ENCODE results near the gene PCSK4. TPM values are rescaled to one million over a fixed set of nuclear protein-coding genes. Genes with fewer than 3 reads are reported as not detected.

The PCSK4 gene
- polyA plus RNA-seq, 1 of the 3 experiments (the other 2 are of a cell fraction) = 6.6 TPM

DNA sequence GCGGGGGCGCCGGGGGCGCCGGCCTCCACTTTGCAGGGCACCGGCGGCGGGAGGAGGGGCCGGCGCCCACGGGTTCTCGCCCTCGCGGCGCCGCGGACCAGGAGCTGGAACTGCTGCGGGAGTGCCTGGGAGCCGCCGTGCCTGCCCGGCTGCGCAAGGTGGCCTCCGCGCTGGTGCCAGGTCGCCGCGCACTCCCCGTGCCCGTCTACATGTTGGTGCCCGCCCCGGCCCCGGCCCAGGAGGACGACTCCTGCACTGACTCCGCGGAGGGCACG lies 23.0 kb downstream of the PCSK4 start (continued):
- TF ChIP-seq, protein P1, sequence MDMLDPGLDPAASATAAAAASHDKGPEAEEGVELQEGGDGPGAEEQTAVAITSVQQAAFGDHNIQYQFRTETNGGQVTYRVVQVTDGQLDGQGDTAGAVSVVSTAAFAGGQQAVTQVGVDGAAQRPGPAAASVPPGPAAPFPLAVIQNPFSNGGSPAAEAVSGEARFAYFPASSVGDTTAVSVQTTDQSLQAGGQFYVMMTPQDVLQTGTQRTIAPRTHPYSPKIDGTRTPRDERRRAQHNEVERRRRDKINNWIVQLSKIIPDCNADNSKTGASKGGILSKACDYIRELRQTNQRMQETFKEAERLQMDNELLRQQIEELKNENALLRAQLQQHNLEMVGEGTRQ (IDR thresholded peaks at IDR 0.05; ENCODE audit: borderline replicate concordance, low read depth, low read length) = no peak
- no peak for TF ChIP-seq EZH2phosphoT487 (IDR thresholded peaks at IDR 0.05; ENCODE audit: borderline replicate concordance, low read depth)
- TF ChIP-seq GATA2 (CRISPR knock-in tag; IDR thresholded peaks at IDR 0.05) = no peak
- no peak for TF ChIP-seq TEAD4 (IDR thresholded peaks at IDR 0.05; ENCODE audit: borderline replicate concordance, insufficient read depth)

DNA sequence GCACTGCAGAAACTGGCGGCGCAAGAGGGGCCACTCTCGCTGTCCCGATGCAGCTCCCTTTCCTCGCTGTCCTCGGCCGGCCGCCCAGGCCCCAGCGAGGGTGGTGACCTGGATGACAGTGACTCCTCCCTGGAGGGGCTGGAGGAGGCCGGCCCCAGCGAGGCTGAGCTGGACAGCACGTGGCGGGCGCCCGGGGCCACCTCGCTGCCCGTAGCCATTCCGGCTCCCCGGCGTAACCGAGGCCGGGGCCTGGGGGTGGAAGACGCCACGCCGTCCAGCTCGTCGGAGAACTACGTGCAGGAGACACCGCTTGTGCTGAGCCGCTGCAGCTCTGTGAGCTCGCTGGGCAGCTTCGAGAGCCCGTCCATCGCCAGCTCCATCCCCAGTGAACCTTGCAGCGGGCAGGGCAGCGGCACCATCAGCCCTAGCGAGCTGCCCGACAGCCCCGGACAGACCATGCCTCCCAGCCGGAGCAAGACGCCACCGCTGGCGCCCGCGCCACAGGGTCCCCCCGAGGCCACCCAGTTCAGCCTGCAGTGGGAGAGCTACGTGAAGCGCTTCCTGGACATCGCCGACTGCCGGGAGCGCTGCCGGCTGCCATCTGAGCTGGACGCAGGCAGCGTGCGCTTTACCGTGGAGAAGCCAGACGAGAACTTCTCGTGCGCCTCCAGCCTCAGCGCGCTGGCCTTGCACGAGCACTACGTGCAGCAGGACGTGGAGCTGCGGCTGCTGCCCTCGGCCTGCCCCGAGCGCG lies 23.5 kb downstream of the PCSK4 start:
- Histone ChIP-seq H3K4me2 (no peak overlapping the region), H3K4me1 (ENCODE audit: control insufficient read depth in 1 of 2, insufficient read depth in 2 of 2, low read depth in 1 of 2, low read length in 1 of 2) (no peaks in the 10 kb centered on the region), H3K9me2 (no peaks in the 10 kb centered on the region), H3K79me2 (ENCODE audit: insufficient read depth) (peaks cover 5% of the 10 kb centered on the region; the same call in 1 of the 2 replicates), H3K27ac (ENCODE audit: low read depth in 2 of 2, low read length in 1 of 2) (no peak overlapping the region), H3K27me3 (ENCODE audit: insufficient read depth) (no peaks in the 10 kb centered on the region), H3F3A (replicated peaks; ENCODE audit: insufficient read depth) (peaks cover 3% of the 10 kb centered on the region), H3K9me3 (no peaks in the 10 kb centered on the region), H2AFZ (ENCODE audit: low read depth) (no peak overlapping the region), H3K36me3 (replicated peaks in 1 of 2; ENCODE audit: control insufficient read depth in 1 of 2, insufficient read depth in 2 of 2, low read length in 1 of 2) (peaks cover 0 to 22% of the 10 kb centered on the region in 2 experiments), H3K4me3 (ENCODE audit: low read depth in 2 of 2, low read length in 1 of 2) (no peak overlapping the region), H4K20me1 (ENCODE audit: insufficient read depth) (peaks cover 4% of the 10 kb centered on the region; the same call in 1 of the 2 replicates), H3K9ac (no peak overlapping the region)
- ChIA-PET POLR2A (interaction anchor here (0.9 to 1.4 kb wide), 2 partner anchors 22 to 30 kb away, joined by 3 to 5 read pairs; no protein-coding TSS in a partner anchor), CTCF (interaction anchor here (0.6 to 2.7 kb wide), 2 partner anchors 21 to 22 kb away, joined by 3 to 11 read pairs; no protein-coding TSS in a partner anchor)
- TF ChIP-seq EZH2phosphoT487 (IDR thresholded peaks at IDR 0.05; ENCODE audit: borderline replicate concordance, low read depth) (no peak), NFIC (IDR thresholded peaks at IDR 0.05; ENCODE audit: borderline replicate concordance) (no peak), FOXJ3 (CRISPR knock-in tag; IDR thresholded peaks at IDR 0.05) (no peak), NRF1 (IDR thresholded peaks at IDR 0.05; ENCODE audit: low read depth, low read length) (no peak), FOSL2 (IDR thresholded peaks at IDR 0.05; ENCODE audit: borderline replicate concordance, low read depth) (no peak), JUND (IDR thresholded peaks at IDR 0.05) (no peak), ELF1 (IDR thresholded peaks at IDR 0.05) (no peak), CHD2 (IDR thresholded peaks at IDR 0.05; ENCODE audit: low read length, partially characterized antibody) (no peak), RFX5 (IDR thresholded peaks at IDR 0.05; ENCODE audit: low read length) (no peak), YY1 (IDR thresholded peaks at IDR 0.05; ENCODE audit: low read depth) (no peak)
- TF ChIP-seq, protein P2, sequence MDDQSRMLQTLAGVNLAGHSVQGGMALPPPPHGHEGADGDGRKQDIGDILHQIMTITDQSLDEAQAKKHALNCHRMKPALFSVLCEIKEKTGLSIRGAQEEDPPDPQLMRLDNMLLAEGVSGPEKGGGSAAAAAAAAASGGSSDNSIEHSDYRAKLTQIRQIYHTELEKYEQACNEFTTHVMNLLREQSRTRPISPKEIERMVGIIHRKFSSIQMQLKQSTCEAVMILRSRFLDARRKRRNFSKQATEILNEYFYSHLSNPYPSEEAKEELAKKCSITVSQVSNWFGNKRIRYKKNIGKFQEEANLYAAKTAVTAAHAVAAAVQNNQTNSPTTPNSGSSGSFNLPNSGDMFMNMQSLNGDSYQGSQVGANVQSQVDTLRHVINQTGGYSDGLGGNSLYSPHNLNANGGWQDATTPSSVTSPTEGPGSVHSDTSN (IDR thresholded peaks at IDR 0.05) = no peak
- TF ChIP-seq, protein P3, sequence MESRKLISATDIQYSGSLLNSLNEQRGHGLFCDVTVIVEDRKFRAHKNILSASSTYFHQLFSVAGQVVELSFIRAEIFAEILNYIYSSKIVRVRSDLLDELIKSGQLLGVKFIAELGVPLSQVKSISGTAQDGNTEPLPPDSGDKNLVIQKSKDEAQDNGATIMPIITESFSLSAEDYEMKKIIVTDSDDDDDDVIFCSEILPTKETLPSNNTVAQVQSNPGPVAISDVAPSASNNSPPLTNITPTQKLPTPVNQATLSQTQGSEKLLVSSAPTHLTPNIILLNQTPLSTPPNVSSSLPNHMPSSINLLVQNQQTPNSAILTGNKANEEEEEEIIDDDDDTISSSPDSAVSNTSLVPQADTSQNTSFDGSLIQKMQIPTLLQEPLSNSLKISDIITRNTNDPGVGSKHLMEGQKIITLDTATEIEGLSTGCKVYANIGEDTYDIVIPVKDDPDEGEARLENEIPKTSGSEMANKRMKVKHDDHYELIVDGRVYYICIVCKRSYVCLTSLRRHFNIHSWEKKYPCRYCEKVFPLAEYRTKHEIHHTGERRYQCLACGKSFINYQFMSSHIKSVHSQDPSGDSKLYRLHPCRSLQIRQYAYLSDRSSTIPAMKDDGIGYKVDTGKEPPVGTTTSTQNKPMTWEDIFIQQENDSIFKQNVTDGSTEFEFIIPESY (IDR thresholded peaks at IDR 0.05; ENCODE audit: borderline replicate concordance, low read depth) = no peak
- DNase-seq = no peak
- 94% methylated on average over 16 of the region's 70 CpGs for WGBS (ENCODE audit: low lambda C conversion rate)

Measured in SK-N-SH (cell line).